IMR-90 (cell line): ENCODE results near the gene AAMDC. TPM values are rescaled to one million over a fixed set of nuclear protein-coding genes. Genes with fewer than 3 reads are reported as not detected.

Source experiments
- ATAC-seq: fragments of 200-7000 bp; cut with Tn5 transposase; 2 replicates; pipeline ENCODE4 v1.9.1; 2020; ENCODE audit warnings: low read depth, mild to moderate bottlenecking, moderate library complexity
- BruUV-seq: library from RNA; stranded (reverse); fragments of 400-500 nt; replicated peaks from 2 replicates; lab custom pipeline; 2021; lab: Mats Ljungman, UMichigan
- CTCF ChIA-PET: fragments of 300-600 bp; formaldehyde crosslinking; extraction: SDS; loops from one replicate; lab custom pipeline; 2021; ENCODE audit warnings: antibody characterized with exemption; lab: Yijun Ruan, JAX
- POLR2A ChIA-PET: fragments of 300-600 bp; sonication (Branson Sonifier 250); formaldehyde crosslinking; loops from one replicate; lab custom pipeline; 2022; ENCODE audit warnings: antibody characterized with exemption; ENCODE audit not compliant: unreplicated experiment; lab: Charles Lee
- DNase-seq: peaks from one replicate; pipeline ENCODE4 v3.0.0; 2013
- H2AFZ ChIP-seq: replicated peaks from 2 replicates; pipeline ENCODE3; 2013; ENCODE audit warnings: low read length, mild to moderate bottlenecking; ENCODE audit not compliant: poor library complexity
- H2AK5ac ChIP-seq: 2 replicates; pipeline ENCODE4 v1.6.1; 2013; ENCODE audit warnings: low read depth, low read length, inconsistent platforms
- H2AK9ac ChIP-seq: replicated peaks from 2 replicates; pipeline ENCODE3; 2013; ENCODE audit warnings: mild to moderate bottlenecking, low read depth, low read length, moderate library complexity; ENCODE audit not compliant: poor library complexity
- H2BK120ac ChIP-seq: 2 replicates; pipeline ENCODE4 v1.6.1; 2013; ENCODE audit warnings: low read depth, low read length, inconsistent platforms
- H2BK15ac ChIP-seq: 3 replicates; pipeline ENCODE4 v1.6.1; 2013; ENCODE audit warnings: low read depth, low read length, inconsistent platforms
- H2BK20ac ChIP-seq: 2 replicates; pipeline ENCODE4 v1.6.1; 2013; ENCODE audit warnings: low read depth, mild to moderate bottlenecking, inconsistent platforms, low read length, moderate library complexity
- H2BK5ac ChIP-seq: 2 replicates; pipeline ENCODE4 v1.6.1; 2013; ENCODE audit warnings: mild to moderate bottlenecking, low read depth, low read length, inconsistent platforms; ENCODE audit not compliant: poor library complexity, severe bottlenecking
- H3K14ac ChIP-seq: replicated peaks from 2 replicates; pipeline ENCODE4 v1.6.1; 2013; ENCODE audit warnings: low read depth, low read length, inconsistent platforms
- H3K18ac ChIP-seq: 2 replicates; pipeline ENCODE4 v1.6.1; 2013; ENCODE audit warnings: low read depth, low read length, control low read depth
- H3K23ac ChIP-seq: 2 replicates; pipeline ENCODE4 v1.6.1; 2013; ENCODE audit warnings: low read depth, low read length, inconsistent platforms
- H3K27ac ChIP-seq: 2 replicates; pipeline ENCODE4 v1.5.1; 2013; ENCODE audit warnings: mild to moderate bottlenecking, control low read depth, low read length; ENCODE audit not compliant: insufficient read depth
- H3K27me3 ChIP-seq: 2 replicates; pipeline ENCODE4 v1.6.1; 2013; ENCODE audit warnings: low read length; ENCODE audit not compliant: control insufficient read depth, insufficient read depth
- H3K36me3 ChIP-seq: 2 replicates; pipeline ENCODE4 v1.6.1; 2013; ENCODE audit warnings: low read length, mixed read lengths; ENCODE audit not compliant: control insufficient read depth, insufficient read depth
- H3K4ac ChIP-seq: 2 replicates; pipeline ENCODE4 v1.6.1; 2013; ENCODE audit warnings: low read depth, low read length, inconsistent platforms
- H3K4me1 ChIP-seq: 2 replicates; pipeline ENCODE4 v1.6.1; 2013; ENCODE audit warnings: low read length, mixed read lengths; ENCODE audit not compliant: control insufficient read depth, insufficient read depth
- H3K4me2 ChIP-seq: 2 replicates; pipeline ENCODE4 v1.6.1; 2013; ENCODE audit warnings: low read depth, mild to moderate bottlenecking, control low read depth, low read length, moderate library complexity
- H3K4me3 ChIP-seq: 2 replicates; pipeline ENCODE4 v1.5.1; 2013; ENCODE audit warnings: low read depth, mild to moderate bottlenecking, control low read depth, low read length, moderate library complexity; ENCODE audit not compliant: insufficient read depth
- H3K56ac ChIP-seq: 2 replicates; pipeline ENCODE4 v1.6.1; 2013; ENCODE audit warnings: low read length, inconsistent platforms; ENCODE audit not compliant: insufficient read depth; ENCODE audit errors: extremely low read depth
- H3K79me1 ChIP-seq, 2 experiments: 2 replicates each; pipeline ENCODE4 v1.6.1; 2013; ENCODE audit warnings: low read length in 2 of 2, inconsistent platforms in 1 of 2, low read depth in 1 of 2
- H3K9ac ChIP-seq: 2 replicates; pipeline ENCODE4 v1.6.1; 2013; ENCODE audit warnings: low read depth, low read length, control low read depth
- H3K9me1 ChIP-seq: 2 replicates; pipeline ENCODE4 v1.6.1; 2013; ENCODE audit warnings: low read length, inconsistent platforms; ENCODE audit not compliant: insufficient read depth
- H3K9me3 ChIP-seq: 2 replicates; pipeline ENCODE4 v1.6.1; 2013; ENCODE audit warnings: low read length; ENCODE audit not compliant: control insufficient read depth, insufficient read depth
- H4K20me1 ChIP-seq: 2 replicates; pipeline ENCODE4 v1.6.1; 2013; ENCODE audit warnings: low read length, inconsistent platforms; ENCODE audit not compliant: insufficient read depth
- H4K5ac ChIP-seq: 2 replicates; pipeline ENCODE4 v1.6.1; 2013; ENCODE audit warnings: mild to moderate bottlenecking, low read depth, low read length, control low read depth
- H4K8ac ChIP-seq, 2 experiments: 2 replicates each; pipeline ENCODE4 v1.6.1; 2013; ENCODE audit warnings: low read depth in 2 of 2, low read length in 2 of 2, control low read depth in 1 of 2, inconsistent platforms in 1 of 2
- H4K91ac ChIP-seq: 2 replicates; pipeline ENCODE4 v1.6.1; 2013; ENCODE audit warnings: low read depth, low read length, inconsistent platforms; ENCODE audit not compliant: insufficient read depth
- CHD1 ChIP-seq: IDR thresholded peaks from 2 replicates; pipeline ENCODE4 v1.6.1; 2012; ENCODE audit warnings: low read depth, low read length, improper control_type of control experiment
- FOS ChIP-seq: fragments of 150-350 bp; IDR thresholded peaks from 2 replicates; pipeline ENCODE4 v1.6.1; 2016; ENCODE audit warnings: low read depth, low read length
- RAD21 ChIP-seq: IDR thresholded peaks from 2 replicates; pipeline ENCODE4 v1.6.1; 2012; ENCODE audit warnings: low read length, improper control_type of control experiment
- RFX5 ChIP-seq: IDR thresholded peaks from 2 replicates; pipeline ENCODE4 v1.8.0; 2012; ENCODE audit warnings: low read depth, mild to moderate bottlenecking, low read length, moderate library complexity
- WGBS, 2 experiments: methylation state at CpG; one replicate each; pipeline versions ENCODE4 v1.1.5 to v1.1.7; 2013; ENCODE audit warnings: missing lambda C conversion rate in 2 of 2; ENCODE audit not compliant: insufficient read length in 1 of 2; ENCODE audit errors: extremely low coverage in 2 of 2; 5-methylcytosine and 5-hydroxymethylcytosine counted together
- dilution Hi-C: fragments of 300-500 bp; cut with HindIII; formaldehyde crosslinking; loops from one replicate; pipeline ENCODE4 v1.14.3; 2018; ENCODE audit warnings: low sequenced_read_pairs; ENCODE audit not compliant: unreplicated experiment
- in situ Hi-C: fragments of 300-500 bp; cut with MboI; formaldehyde crosslinking; loops from 3 replicates; pipeline ENCODE4 v1.14.3; 2019; ENCODE audit warnings: low sequenced_read_pairs, inconsistent platforms, mixed read lengths
- intact Hi-C: fragments of 100-400 bp; cut with micrococcal nuclease; formaldehyde crosslinking; loops from 2 replicates; pipeline ENCODE4 v1.10.0; 2022
- polyA plus RNA-seq, 3 experiments: library from polyadenylated mRNA; depleted of rRNA; stranded (reverse); fragments of >200 nt; gene quantifications; 2 replicates each; pipeline ENCODE4 v1.2.3, GENCODE V29; 2012; ENCODE audit warnings: low replicate concordance in 1 of 3
- total RNA-seq: library from RNA; depleted of rRNA; stranded (reverse); fragments of >200 nt; gene quantifications from 2 replicates; pipeline ENCODE4 v1.2.3, GENCODE V29; 2012

The AAMDC gene
- total and polyA plus RNA-seq, 2 of the 4 experiments (the other 2 are of a cell fraction) = 15.8 to 47.6 TPM

- no TSS peak for BruUV-seq
- ATAC-seq (no peak), DNase-seq (peak; percentile 65)
- CTCF ChIA-PET = no interaction called here
- H2AK5ac ChIP-seq = no peak overlapping the region
- no CpG with 5 or more reads among the region's 9 CpGs for WGBS, 2 experiments
- POLR2A ChIA-PET = no interaction called here
- H3K56ac ChIP-seq = no peak overlapping the region
- peaks cover 6% of the 10 kb centered on the region; the same call in 1 of the 2 replicates for H3K36me3 ChIP-seq
- H3K4me2 ChIP-seq = no peak overlapping the region
- peaks cover 3% of the 10 kb centered on the region for H3K9me1 ChIP-seq
- no peak overlapping the region for H4K91ac ChIP-seq
- H4K20me1 ChIP-seq = peaks cover 72% of the 10 kb centered on the region
- H2AFZ ChIP-seq = no peak overlapping the region
- in situ Hi-C loops = no loop called here
- TF ChIP-seq RFX5 = no peak
- no peak for TF ChIP-seq FOS
- TF ChIP-seq RAD21 = no peak
- no peak for TF ChIP-seq CHD1
- no peak overlapping the region for H4K5ac ChIP-seq
- H3K23ac ChIP-seq = no peak overlapping the region
- H3K79me1 ChIP-seq = peaks cover 26 to 68% of the 10 kb centered on the region in 2 experiments
- dilution Hi-C loops = no loop called here
- intact Hi-C loops = no loop called here
- no peak overlapping the region for H2BK20ac ChIP-seq
- no peak overlapping the region for H2BK15ac ChIP-seq
- H3K9me3 ChIP-seq = peaks cover 4% of the 10 kb centered on the region; the same call in 1 of the 2 replicates
- no peak overlapping the region for H2AK9ac ChIP-seq
- no peak overlapping the region for H4K8ac ChIP-seq
- H3K14ac ChIP-seq = no peak overlapping the region
- no peak overlapping the region for H3K9ac ChIP-seq
- no peak overlapping the region for H3K18ac ChIP-seq
- no peak overlapping the region for H2BK120ac ChIP-seq
- H3K4me3 ChIP-seq = no peak overlapping the region
- H3K4me1 ChIP-seq = peaks cover 3% of the 10 kb centered on the region
- no peak overlapping the region for H3K27ac ChIP-seq
- H3K27me3 ChIP-seq = no peaks in the 10 kb centered on the region
- H2BK5ac ChIP-seq = no peak overlapping the region
- no peak overlapping the region for H3K4ac ChIP-seq
Observed at GRCh38 chr11:77813256-77813655, 7.7 kb upstream of the AAMDC start.
